ENCODE measurements around the gene WIPF3. TPM values are rescaled to one million over a fixed set of nuclear protein-coding genes. Genes with fewer than 3 reads are reported as not detected.
A peak's percentile ranks its signal among the peaks of the same experiment; 100 is the strongest.

The WIPF3 gene
- total and polyA plus RNA-seq, 2 donors from 2014 or later, result 3.8 to 4.5 TPM

DNA sequence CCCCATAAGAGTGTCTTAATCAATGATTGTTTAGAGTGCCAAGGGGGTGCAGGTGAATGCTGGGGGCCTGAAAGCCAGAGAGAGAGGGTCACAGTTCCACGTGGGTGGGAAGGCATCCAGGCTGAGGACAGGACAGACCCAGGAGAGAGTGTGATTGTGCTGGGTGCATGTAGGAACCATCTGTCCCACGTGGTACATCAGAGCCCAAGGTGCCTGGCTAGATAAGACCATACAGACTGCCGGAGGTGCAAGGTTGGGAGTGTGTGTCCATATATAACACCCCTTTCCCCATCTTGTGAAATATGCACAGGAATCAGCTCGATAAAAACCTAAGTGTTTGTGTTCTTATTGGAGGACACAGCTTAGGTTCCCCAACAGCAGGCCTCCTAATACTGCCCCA is 85.5 kb downstream of the WIPF3 start:
- Histone ChIP-seq H3K36me3 (ENCODE audit: control insufficient read depth in 2 of 3, insufficient read depth in 3 of 3, low read length in 3 of 3) (peaks cover 0 to 3% (median 0%) of the 10 kb centered on the region in 3 donors), H3K27me3 (ENCODE audit: control insufficient read depth, insufficient read depth, low read length) (no peaks in the 10 kb centered on the region), H3K9ac (ENCODE audit: low read length in 3 of 3) (no peak overlapping the region), H3K4me1 (ENCODE audit: control insufficient read depth in 2 of 3, insufficient read depth in 2 of 3, low read depth in 1 of 3, low read length in 3 of 3) (no peaks in the 10 kb centered on the region), H3K27ac (ENCODE audit: low read depth in 2 of 2, low read length in 2 of 2) (no peak overlapping the region), H3K4me3 (ENCODE audit: low read length in 3 of 3) (no peak overlapping the region), H3K9me3 (ENCODE audit: control insufficient read depth in 2 of 3, insufficient read depth in 1 of 3, low read length in 3 of 3) (no peaks in the 10 kb centered on the region)
- FAIRE-seq (no peak), DNase-seq (no peak)
- no peak for TF ChIP-seq CTCF (IDR thresholded peaks at IDR 0.05; ENCODE audit: borderline replicate concordance, extremely low read depth, insufficient read depth)
- intact Hi-C loops (cut with DNase I), result no loop called here

DNA sequence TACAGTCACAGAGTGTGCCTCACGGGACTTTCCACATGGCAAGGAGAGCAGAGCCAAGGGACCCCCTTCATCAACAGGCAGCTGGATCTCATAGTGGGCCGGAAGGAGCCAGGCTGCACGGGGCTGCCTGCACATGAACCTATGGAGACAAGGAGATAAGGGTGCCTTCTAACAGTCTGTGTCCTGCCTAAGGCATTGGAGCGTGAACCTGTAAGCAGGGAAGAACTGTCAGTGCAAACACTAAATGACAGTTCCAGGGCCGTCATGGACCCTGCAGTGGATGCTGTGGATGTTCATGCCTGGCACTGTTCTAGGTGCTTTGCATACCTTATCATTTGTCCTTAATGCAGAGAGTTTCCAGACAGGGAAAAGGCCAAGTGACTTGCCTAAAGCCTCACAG is 85.9 kb downstream of the WIPF3 start:
- FAIRE-seq (no peak), DNase-seq (no peak)
- H3K9ac ChIP-seq (ENCODE audit: low read length in 3 of 3), result no peak overlapping the region

GRCh38 chr7:29893351-29893965 is 87.2 kb downstream of the WIPF3 start:
- no peaks in the 10 kb centered on the region for H3K4me1 ChIP-seq (ENCODE audit: control insufficient read depth in 2 of 3, insufficient read depth in 2 of 3, low read depth in 1 of 3, low read length in 3 of 3)
- no peak overlapping the region for H3K4me3 ChIP-seq (ENCODE audit: low read length in 3 of 3)
- FAIRE-seq (no peak), DNase-seq (peak in 2 of 5 donors; percentile 7 to 27)
- H3K27me3 ChIP-seq (ENCODE audit: control insufficient read depth, insufficient read depth, low read length), result no peaks in the 10 kb centered on the region
- no peaks in the 10 kb centered on the region for H3K9me3 ChIP-seq (ENCODE audit: control insufficient read depth in 2 of 3, insufficient read depth in 1 of 3, low read length in 3 of 3)
- peaks cover 0 to 3% (median 0%) of the 10 kb centered on the region in 3 donors for H3K36me3 ChIP-seq (ENCODE audit: control insufficient read depth in 2 of 3, insufficient read depth in 3 of 3, low read length in 3 of 3)
- intact Hi-C loops (cut with DNase I), result no loop called here
- H3K9ac ChIP-seq (ENCODE audit: low read length in 3 of 3), result no peak overlapping the region
- no peak for TF ChIP-seq CTCF (IDR thresholded peaks at IDR 0.05; ENCODE audit: borderline replicate concordance, extremely low read depth, insufficient read depth)
- no peak overlapping the region for H3K27ac ChIP-seq (ENCODE audit: low read depth in 2 of 2, low read length in 2 of 2)

More for the DNA sequence above, 85.9 kb downstream of the WIPF3 start:
- Histone ChIP-seq H3K4me1 (ENCODE audit: control insufficient read depth in 2 of 3, insufficient read depth in 2 of 3, low read depth in 1 of 3, low read length in 3 of 3) (no peaks in the 10 kb centered on the region), H3K9me3 (ENCODE audit: control insufficient read depth in 2 of 3, insufficient read depth in 1 of 3, low read length in 3 of 3) (no peaks in the 10 kb centered on the region), H3K4me3 (ENCODE audit: low read length in 3 of 3) (no peak overlapping the region), H3K27ac (ENCODE audit: low read depth in 2 of 2, low read length in 2 of 2) (no peak overlapping the region), H3K36me3 (ENCODE audit: control insufficient read depth in 2 of 3, insufficient read depth in 3 of 3, low read length in 3 of 3) (peaks cover 0 to 3% (median 0%) of the 10 kb centered on the region in 3 donors), H3K27me3 (ENCODE audit: control insufficient read depth, insufficient read depth, low read length) (no peaks in the 10 kb centered on the region)
- intact Hi-C loops (cut with DNase I), result no loop called here
- TF ChIP-seq CTCF (IDR thresholded peaks at IDR 0.05; ENCODE audit: borderline replicate concordance, extremely low read depth, insufficient read depth), result no peak

- Histone ChIP-seq H3K9ac (ENCODE audit: low read length in 3 of 3) (no peak overlapping the region), H3K4me3 (ENCODE audit: low read length in 3 of 3) (no peak overlapping the region), H3K27ac (ENCODE audit: low read depth in 2 of 2, low read length in 2 of 2) (no peak overlapping the region), H3K9me3 (ENCODE audit: control insufficient read depth in 2 of 3, insufficient read depth in 1 of 3, low read length in 3 of 3) (no peaks in the 10 kb centered on the region), H3K4me1 (ENCODE audit: control insufficient read depth in 2 of 3, insufficient read depth in 2 of 3, low read depth in 1 of 3, low read length in 3 of 3) (no peaks in the 10 kb centered on the region), H3K36me3 (ENCODE audit: control insufficient read depth in 2 of 3, insufficient read depth in 3 of 3, low read length in 3 of 3) (peaks cover 0 to 1% (median 0%) of the 10 kb centered on the region in 3 donors), H3K27me3 (ENCODE audit: control insufficient read depth, insufficient read depth, low read length) (no peaks in the 10 kb centered on the region)
- intact Hi-C loops (cut with DNase I), result no loop called here
- FAIRE-seq (no peak), DNase-seq (no peak)
- no peak for TF ChIP-seq CTCF (IDR thresholded peaks at IDR 0.05; ENCODE audit: borderline replicate concordance, extremely low read depth, insufficient read depth)
These were observed 87.9 kb downstream of the WIPF3 start for GRCh38 chr7:29894256-29894655.
